Stimulated activated CD8-positive, alpha-beta memory T cell treated with anti-CD3 and anti-CD28 coated beads, Interleukin-4, amount 100 ng/mL, for 24 hours (primary cell): Measurements from ENCODE around the gene TTC13.
"Not testable (repeated sequence)": the region's sequence is repeated elsewhere in the genome, so short reads cannot be mapped to it uniquely, and the experiment has no call there.

Source experiments
- DNase-seq: peaks from one replicate; pipeline ENCODE4 v3.0.0-alpha.2; 2020; ENCODE audit warnings: low read depth

TTC13 gene

GRCh38 chr1:230978491-230979388, at the start of gene TTC13, which contains the start of gene ARV1:
Gene TTC13 (minus strand): TSS chr1:230978861. CDS start chr1:230978830, 31 bp downstream.
Gene ARV1 (plus strand): TSS chr1:230979094. CDS start chr1:230979106, 12 bp downstream.
- peak; percentile 95 for DNase-seq

GRCh38 chr1:231027971-231028370, 49.3 kb upstream of the TTC13 start:
- DNase-seq, result no peak

- DNase-seq, result no peak
Measured at GRCh38 chr1:231027136-231027925, 48.7 kb upstream of the TTC13 start.

- no peak for DNase-seq
Measured at GRCh38 chr1:231026576-231026975, 47.9 kb upstream of the TTC13 start.

GRCh38 chr1:231023150-231023549, 44.5 kb upstream of the TTC13 start:
- no peak for DNase-seq

- not testable (repeated sequence) for DNase-seq
Measured at GRCh38 chr1:231022543-231022942, 43.9 kb upstream of the TTC13 start.

- no peak for DNase-seq
Measured at GRCh38 chr1:231021540-231022031, 42.9 kb upstream of the TTC13 start.

GRCh38 chr1:231020816-231021215, 42.2 kb upstream of the TTC13 start:
- DNase-seq, result no peak

- DNase-seq, result no peak
Measured at GRCh38 chr1:231020139-231020601, 41.5 kb upstream of the TTC13 start.

- no peak for DNase-seq
Measured at GRCh38 chr1:231019711-231020110, 41.0 kb upstream of the TTC13 start.

GRCh38 chr1:231016966-231017365, 38.3 kb upstream of the TTC13 start:
- DNase-seq, result no peak

- DNase-seq, result no peak
Measured at GRCh38 chr1:231016234-231016633, 37.6 kb upstream of the TTC13 start.

- DNase-seq, result no peak
Measured at GRCh38 chr1:231013391-231014015, 34.8 kb upstream of the TTC13 start.

GRCh38 chr1:231011963-231012362, 33.3 kb upstream of the TTC13 start:
- no peak for DNase-seq

- no peak for DNase-seq
Measured at GRCh38 chr1:231011360-231011759, 32.7 kb upstream of the TTC13 start.

- DNase-seq, result not testable (repeated sequence)
Measured at GRCh38 chr1:231007535-231007934, 28.9 kb upstream of the TTC13 start.

GRCh38 chr1:231001892-231002291, 23.2 kb upstream of the TTC13 start:
- DNase-seq, result no peak

GRCh38 chr1:231000639-231001038, 22.0 kb upstream of the TTC13 start:
- no peak for DNase-seq

- DNase-seq, result no peak
Measured at GRCh38 chr1:231000201-231000600, 21.5 kb upstream of the TTC13 start.

- DNase-seq, result no peak
Measured at GRCh38 chr1:230994860-230995259, 16.2 kb upstream of the TTC13 start.

GRCh38 chr1:230992100-230992774, 13.6 kb upstream of the TTC13 start:
- no peak for DNase-seq

- no peak for DNase-seq
Measured at GRCh38 chr1:230987448-230987847, 8.8 kb upstream of the TTC13 start.
